ENCODE measurements around the gene CAPZA2. TPM values are rescaled to one million over a fixed set of nuclear protein-coding genes. Genes with fewer than 3 reads are reported as not detected.
"Not testable (repeated sequence)": the region's sequence is repeated elsewhere in the genome, so short reads cannot be mapped to it uniquely, and the experiment has no call there.

The CAPZA2 gene
- polyA plus RNA-seq, 2 donors = 13.6 to 44.9 TPM

GRCh38 chr7:116955801-116956476 lies 93.6 kb downstream of the CAPZA2 start:
- Histone ChIP-seq H3K27ac (ENCODE audit: low read depth in 2 of 2, low read length in 1 of 2) (peak overlapping the region; percentile 42 to 77), H3K9me3 (ENCODE audit: control insufficient read depth in 2 of 2, insufficient read depth in 1 of 2, low read depth in 1 of 2, low read length in 1 of 2) (no peaks in the 10 kb centered on the region), H3K4me1 (ENCODE audit: control insufficient read depth in 2 of 2, insufficient read depth in 2 of 2, low read length in 1 of 2) (peaks cover 0 to 3% of the 10 kb centered on the region in 2 donors), H3K36me3 (ENCODE audit: control insufficient read depth in 2 of 2, insufficient read depth in 2 of 2, low read length in 1 of 2) (no peaks in the 10 kb centered on the region), H3K4me3 (ENCODE audit: low read depth in 1 of 2, low read length in 2 of 2) (no peak overlapping the region), H3K27me3 (ENCODE audit: control insufficient read depth in 1 of 2, insufficient read depth in 2 of 2, low read length in 2 of 2) (no peaks in the 10 kb centered on the region)
- 36 to 40% methylated on average over 4 of the region's 4 CpGs for WGBS, 2 donors

GRCh38 chr7:116956477-116956804 lies 94.1 kb downstream of the CAPZA2 start:
- H3K27ac ChIP-seq (ENCODE audit: low read depth in 2 of 2, low read length in 1 of 2) = peak overlapping the region; percentile 42 to 77
- H3K4me1 ChIP-seq (ENCODE audit: control insufficient read depth in 2 of 2, insufficient read depth in 2 of 2, low read length in 1 of 2) = peaks cover 0 to 3% of the 10 kb centered on the region in 2 donors
- no peak overlapping the region for H3K4me3 ChIP-seq (ENCODE audit: low read depth in 1 of 2, low read length in 2 of 2)
- H3K36me3 ChIP-seq (ENCODE audit: control insufficient read depth in 2 of 2, insufficient read depth in 2 of 2, low read length in 1 of 2) = no peaks in the 10 kb centered on the region
- WGBS, 2 donors = 65 to 82% methylated on average over 2 of the region's 2 CpGs
- no peaks in the 10 kb centered on the region for H3K27me3 ChIP-seq (ENCODE audit: control insufficient read depth in 1 of 2, insufficient read depth in 2 of 2, low read length in 2 of 2)
- H3K9me3 ChIP-seq (ENCODE audit: control insufficient read depth in 2 of 2, insufficient read depth in 1 of 2, low read depth in 1 of 2, low read length in 1 of 2) = no peaks in the 10 kb centered on the region

GRCh38 chr7:116957874-116958273 lies 95.5 kb downstream of the CAPZA2 start:
- H3K27ac ChIP-seq (ENCODE audit: low read depth in 2 of 2, low read length in 1 of 2) = no peak overlapping the region
- no peaks in the 10 kb centered on the region for H3K36me3 ChIP-seq (ENCODE audit: control insufficient read depth in 2 of 2, insufficient read depth in 2 of 2, low read length in 1 of 2)
- no peak overlapping the region for H3K4me3 ChIP-seq (ENCODE audit: low read depth in 1 of 2, low read length in 2 of 2)
- no peaks in the 10 kb centered on the region for H3K27me3 ChIP-seq (ENCODE audit: control insufficient read depth in 1 of 2, insufficient read depth in 2 of 2, low read length in 2 of 2)
- 41 to 53% methylated on average over 2 of the region's 2 CpGs for WGBS, 2 donors
- peaks cover 0 to 3% of the 10 kb centered on the region in 2 donors for H3K4me1 ChIP-seq (ENCODE audit: control insufficient read depth in 2 of 2, insufficient read depth in 2 of 2, low read length in 1 of 2)
- H3K9me3 ChIP-seq (ENCODE audit: control insufficient read depth in 2 of 2, insufficient read depth in 1 of 2, low read depth in 1 of 2, low read length in 1 of 2) = no peaks in the 10 kb centered on the region

GRCh38 chr7:116961966-116962673 lies 99.7 kb downstream of the CAPZA2 start:
- not testable (repeated sequence) for H3K27ac ChIP-seq (ENCODE audit: low read depth in 2 of 2, low read length in 1 of 2); H3K36me3 ChIP-seq (ENCODE audit: control insufficient read depth in 2 of 2, insufficient read depth in 2 of 2, low read length in 1 of 2); H3K4me1 ChIP-seq (ENCODE audit: control insufficient read depth in 2 of 2, insufficient read depth in 2 of 2, low read length in 1 of 2); H3K4me3 ChIP-seq (ENCODE audit: low read depth in 1 of 2, low read length in 2 of 2); H3K27me3 ChIP-seq (ENCODE audit: control insufficient read depth in 1 of 2, insufficient read depth in 2 of 2, low read length in 2 of 2); H3K9me3 ChIP-seq (ENCODE audit: control insufficient read depth in 2 of 2, insufficient read depth in 1 of 2, low read depth in 1 of 2, low read length in 1 of 2)
- 88 to 90% methylated on average over 4 of the region's 4 CpGs for WGBS, 2 donors

GRCh38 chr7:116963234-116963633 lies 100.8 kb downstream of the CAPZA2 start:
- Histone ChIP-seq H3K4me1 (ENCODE audit: control insufficient read depth in 2 of 2, insufficient read depth in 2 of 2, low read length in 1 of 2) (no peaks in the 10 kb centered on the region), H3K36me3 (ENCODE audit: control insufficient read depth in 2 of 2, insufficient read depth in 2 of 2, low read length in 1 of 2) (no peaks in the 10 kb centered on the region), H3K9me3 (ENCODE audit: control insufficient read depth in 2 of 2, insufficient read depth in 1 of 2, low read depth in 1 of 2, low read length in 1 of 2) (no peaks in the 10 kb centered on the region), H3K4me3 (ENCODE audit: low read depth in 1 of 2, low read length in 2 of 2) (no peak overlapping the region), H3K27ac (ENCODE audit: low read depth in 2 of 2, low read length in 1 of 2) (no peak overlapping the region), H3K27me3 (ENCODE audit: control insufficient read depth in 1 of 2, insufficient read depth in 2 of 2, low read length in 2 of 2) (no peaks in the 10 kb centered on the region)

- Histone ChIP-seq H3K4me3 (ENCODE audit: low read depth in 1 of 2, low read length in 2 of 2) (no peak overlapping the region), H3K27ac (ENCODE audit: low read depth in 2 of 2, low read length in 1 of 2) (no peak overlapping the region), H3K4me1 (ENCODE audit: control insufficient read depth in 2 of 2, insufficient read depth in 2 of 2, low read length in 1 of 2) (no peaks in the 10 kb centered on the region), H3K9me3 (ENCODE audit: control insufficient read depth in 2 of 2, insufficient read depth in 1 of 2, low read depth in 1 of 2, low read length in 1 of 2) (no peaks in the 10 kb centered on the region), H3K36me3 (ENCODE audit: control insufficient read depth in 2 of 2, insufficient read depth in 2 of 2, low read length in 1 of 2) (no peaks in the 10 kb centered on the region), H3K27me3 (ENCODE audit: control insufficient read depth in 1 of 2, insufficient read depth in 2 of 2, low read length in 2 of 2) (no peaks in the 10 kb centered on the region)
These were observed 104.2 kb downstream of the CAPZA2 start for GRCh38 chr7:116966601-116967000.

- 98 to 99% methylated on average over 5 of the region's 5 CpGs for WGBS, 2 donors
- no peaks in the 10 kb centered on the region for H3K4me1 ChIP-seq (ENCODE audit: control insufficient read depth in 2 of 2, insufficient read depth in 2 of 2, low read length in 1 of 2)
- H3K36me3 ChIP-seq (ENCODE audit: control insufficient read depth in 2 of 2, insufficient read depth in 2 of 2, low read length in 1 of 2) = no peaks in the 10 kb centered on the region
- no peaks in the 10 kb centered on the region for H3K27me3 ChIP-seq (ENCODE audit: control insufficient read depth in 1 of 2, insufficient read depth in 2 of 2, low read length in 2 of 2)
- no peak overlapping the region for H3K4me3 ChIP-seq (ENCODE audit: low read depth in 1 of 2, low read length in 2 of 2)
- H3K9me3 ChIP-seq (ENCODE audit: control insufficient read depth in 2 of 2, insufficient read depth in 1 of 2, low read depth in 1 of 2, low read length in 1 of 2) = no peaks in the 10 kb centered on the region
- no peak overlapping the region for H3K27ac ChIP-seq (ENCODE audit: low read depth in 2 of 2, low read length in 1 of 2)
These were observed 105.0 kb downstream of the CAPZA2 start for GRCh38 chr7:116967254-116967922.

- H3K27ac ChIP-seq (ENCODE audit: low read depth in 2 of 2, low read length in 1 of 2) = no peak overlapping the region
- no peaks in the 10 kb centered on the region for H3K36me3 ChIP-seq (ENCODE audit: control insufficient read depth in 2 of 2, insufficient read depth in 2 of 2, low read length in 1 of 2)
- no peak overlapping the region for H3K4me3 ChIP-seq (ENCODE audit: low read depth in 1 of 2, low read length in 2 of 2)
- H3K27me3 ChIP-seq (ENCODE audit: control insufficient read depth in 1 of 2, insufficient read depth in 2 of 2, low read length in 2 of 2) = no peaks in the 10 kb centered on the region
- 77 to 85% methylated on average over 1 of the region's 1 CpG for WGBS, 2 donors
- no peaks in the 10 kb centered on the region for H3K4me1 ChIP-seq (ENCODE audit: control insufficient read depth in 2 of 2, insufficient read depth in 2 of 2, low read length in 1 of 2)
- H3K9me3 ChIP-seq (ENCODE audit: control insufficient read depth in 2 of 2, insufficient read depth in 1 of 2, low read depth in 1 of 2, low read length in 1 of 2) = no peaks in the 10 kb centered on the region
These were observed 105.6 kb downstream of the CAPZA2 start for GRCh38 chr7:116967983-116968382.

GRCh38 chr7:116968631-116969030 lies 106.2 kb downstream of the CAPZA2 start:
- no peak overlapping the region for H3K27ac ChIP-seq (ENCODE audit: low read depth in 2 of 2, low read length in 1 of 2)
- H3K9me3 ChIP-seq (ENCODE audit: control insufficient read depth in 2 of 2, insufficient read depth in 1 of 2, low read depth in 1 of 2, low read length in 1 of 2) = no peaks in the 10 kb centered on the region

More at GRCh38 chr7:116968631-116969030, 106.2 kb downstream of the CAPZA2 start:
- no peaks in the 10 kb centered on the region for H3K36me3 ChIP-seq (ENCODE audit: control insufficient read depth in 2 of 2, insufficient read depth in 2 of 2, low read length in 1 of 2)
- H3K27me3 ChIP-seq (ENCODE audit: control insufficient read depth in 1 of 2, insufficient read depth in 2 of 2, low read length in 2 of 2) = no peaks in the 10 kb centered on the region
- H3K4me3 ChIP-seq (ENCODE audit: low read depth in 1 of 2, low read length in 2 of 2) = no peak overlapping the region
- no peaks in the 10 kb centered on the region for H3K4me1 ChIP-seq (ENCODE audit: control insufficient read depth in 2 of 2, insufficient read depth in 2 of 2, low read length in 1 of 2)
